GM23338 (cell line): ENCODE measurements around the gene LYZL6. TPM values are rescaled to one million over a fixed set of nuclear protein-coding genes. Genes with fewer than 3 reads are reported as not detected.

Experiments used
- ATAC-seq: fragments of 200-7000 bp; cut with Tn5 transposase; 3 replicates; pipeline ENCODE4 v1.9.1; 2020
- DNase-seq: peaks from one replicate; pipeline ENCODE4 v3.0.0-alpha.2; 2015; ENCODE audit warnings: low spot score
- H2AFZ ChIP-seq: fragments of 200-600 bp; sonication (generic); 2 replicates; pipeline ENCODE4 v1.8.0; 2016; ENCODE audit warnings: antibody characterized with exemption, mild to moderate bottlenecking, moderate library complexity
- H3F3A ChIP-seq: fragments of 200-600 bp; sonication (generic); replicated peaks from 2 replicates; pipeline ENCODE4 v1.8.0; 2017; ENCODE audit warnings: antibody characterized with exemption, mixed run types, low read depth
- H3K27ac ChIP-seq: fragments of 200-600 bp; sonication (generic); 2 replicates; pipeline ENCODE4 v1.6.1; 2016; ENCODE audit warnings: low read depth
- H3K27me3 ChIP-seq: fragments of 200-600 bp; sonication (generic); 2 replicates; pipeline ENCODE4 v1.8.0; 2016; ENCODE audit warnings: mild to moderate bottlenecking, mixed run types, moderate library complexity; ENCODE audit not compliant: insufficient read depth
- H3K36me3 ChIP-seq: fragments of 200-600 bp; sonication (generic); 2 replicates; pipeline ENCODE4 v1.8.0; 2016; ENCODE audit warnings: mild to moderate bottlenecking; ENCODE audit not compliant: insufficient read depth
- H3K4me1 ChIP-seq: fragments of 200-600 bp; sonication (generic); 2 replicates; pipeline ENCODE4 v1.8.0; 2016; ENCODE audit warnings: mild to moderate bottlenecking, moderate library complexity; ENCODE audit not compliant: insufficient read depth
- H3K4me2 ChIP-seq: fragments of 200-600 bp; sonication (generic); 2 replicates; pipeline ENCODE4 v1.7.1; 2017; ENCODE audit warnings: mixed run types
- H3K4me3 ChIP-seq: fragments of 200-600 bp; sonication (generic); 2 replicates; pipeline ENCODE4 v1.6.1; 2016; ENCODE audit warnings: mixed run types
- H3K79me2 ChIP-seq: fragments of 200-600 bp; sonication (generic); replicated peaks from 2 replicates; pipeline ENCODE4 v1.8.0; 2017; ENCODE audit warnings: mild to moderate bottlenecking; ENCODE audit not compliant: insufficient read depth
- H3K9me2 ChIP-seq: fragments of 200-600 bp; sonication (generic); 2 replicates; pipeline ENCODE4 v1.8.0; 2017; ENCODE audit not compliant: insufficient read depth
- H4K20me1 ChIP-seq: fragments of 200-600 bp; sonication (generic); replicated peaks from 2 replicates; pipeline ENCODE4 v1.8.0; 2017; ENCODE audit warnings: mild to moderate bottlenecking; ENCODE audit not compliant: insufficient read depth
- H3K27ac Mint-ChIP-seq: 2 replicates; pipeline ENCODE4 v1.8.0; 2020; ENCODE audit warnings: inconsistent platforms, mild to moderate bottlenecking, moderate library complexity, mixed read lengths
- H3K27me3 Mint-ChIP-seq: 3 replicates; pipeline ENCODE4 v1.8.0; 2022; ENCODE audit warnings: low read depth, mild to moderate bottlenecking, moderate library complexity, mixed read lengths, inconsistent platforms; ENCODE audit not compliant: insufficient read depth, poor library complexity
- H3K36me3 Mint-ChIP-seq: 3 replicates; pipeline ENCODE4 v1.8.0; 2021; ENCODE audit warnings: low read depth, mild to moderate bottlenecking, inconsistent platforms, moderate library complexity, mixed read lengths
- H3K4me1 Mint-ChIP-seq: 3 replicates; pipeline ENCODE4 v1.8.0; 2020; ENCODE audit warnings: mild to moderate bottlenecking, inconsistent platforms, mixed read lengths
- H3K4me3 Mint-ChIP-seq: 3 replicates; pipeline ENCODE4 v1.8.0; 2021; ENCODE audit warnings: moderate library complexity, mild to moderate bottlenecking, inconsistent platforms, mixed read lengths
- H3K9me3 Mint-ChIP-seq: 3 replicates; pipeline ENCODE4 v1.8.0; 2020; ENCODE audit warnings: moderate library complexity, mild to moderate bottlenecking, inconsistent platforms, mixed read lengths
- CREB1 ChIP-seq: fragments of 250-450 bp; sonication (Bioruptor Pico); IDR thresholded peaks from 2 replicates; pipeline ENCODE4 v1.5.0; 2020; ENCODE audit warnings: low read depth, mild to moderate bottlenecking, moderate library complexity
- EZH2 ChIP-seq: fragments of 200-600 bp; sonication (generic); IDR thresholded peaks from one replicate; pipeline ENCODE4 v1.8.0; 2017; ENCODE audit warnings: antibody characterized with exemption, mild to moderate bottlenecking, low read depth; ENCODE audit not compliant: unreplicated experiment
- EZH2phosphoT487 ChIP-seq: fragments of 200-600 bp; sonication (generic); IDR thresholded peaks from one replicate; pipeline ENCODE4 v1.8.1; 2018; ENCODE audit warnings: antibody characterized with exemption; ENCODE audit not compliant: unreplicated experiment
- NANOG ChIP-seq: IDR thresholded peaks from 2 replicates; pipeline ENCODE4 v1.6.1; 2016; ENCODE audit warnings: antibody characterized with exemption, borderline replicate concordance
- POLR2AphosphoS5 ChIP-seq: IDR thresholded peaks from 2 replicates; pipeline ENCODE4 v1.6.1; 2016; ENCODE audit warnings: antibody characterized with exemption, low read depth
- ZNF114 ChIP-seq: fragments of 250-450 bp; sonication (Bioruptor Pico); IDR thresholded peaks from 2 replicates; pipeline ENCODE4 v1.5.0; 2020; ENCODE audit warnings: mild to moderate bottlenecking, moderate library complexity
- ZNF331 ChIP-seq: fragments of 250-450 bp; sonication (Bioruptor Pico); IDR thresholded peaks from 2 replicates; pipeline ENCODE4 v1.5.0; 2020; ENCODE audit warnings: low read depth, mild to moderate bottlenecking, moderate library complexity
- polyA plus RNA-seq: library from polyadenylated mRNA; unstranded; fragments of >200 nt; fragmentation: Nextera tagmentation; extraction: Ambion mirVana; gene quantifications from 2 replicates; pipeline ENCODE4 v1.2.1, GENCODE V29; 2016
- total RNA-seq: library from RNA; depleted of rRNA; stranded (reverse); fragments of >200 nt; shearing (Covaris generic); gene quantifications from 2 replicates; pipeline ENCODE4 v1.2.3, GENCODE V29; 2014
- TF ChIP-seq, protein P1 (sequence below), 2 experiments: fragments of 200-600 bp in 1 of 2; sonication (generic) in 1 of 2; conservative IDR thresholded peaks; 2 replicates each; pipeline versions ENCODE4 v1.5.1 to v1.6.1; 2016 to 2017; ENCODE audit warnings: antibody characterized with exemption in 2 of 2, low read depth in 2 of 2, mild to moderate bottlenecking in 2 of 2, moderate library complexity in 1 of 2
- TF ChIP-seq, protein P2 (sequence below): IDR thresholded peaks from one replicate; pipeline ENCODE4 v1.6.1; 2018; ENCODE audit warnings: antibody characterized with exemption; ENCODE audit not compliant: unreplicated experiment
- TF ChIP-seq, protein P3 (sequence below): IDR thresholded peaks from 2 replicates; pipeline ENCODE4 v1.6.1; 2016; ENCODE audit warnings: antibody characterized with exemption

The LYZL6 gene
- total and polyA plus RNA-seq, 2 experiments from 2014 or later, result not detected

GRCh38 chr17:35981908-35982330, 38.4 kb upstream of the LYZL6 start:
- Mint-ChIP-seq H3K36me3 (no peaks in the 10 kb centered on the region), H3K27ac (no peak overlapping the region)
- ATAC-seq, result peak; percentile 78

GRCh38 chr17:35981246-35981645, 37.7 kb upstream of the LYZL6 start, which contains the start of gene CCL16:
Gene CCL16 (minus strand): TSS chr17:35981497. CDS start chr17:35981420, 77 bp downstream.
- Histone ChIP-seq H3K4me2 (no peak within 1 kb of the TSS), H4K20me1 (no peaks in the 10 kb centered on the region), H3K36me3 (no peaks in the 10 kb centered on the region), H3K79me2 (no peaks in the 10 kb centered on the region), H3K4me1 (no peaks in the 10 kb centered on the region), H3K9me2 (peaks cover 7% of the 10 kb centered on the region; the same call in 1 of the 2 replicates), H2AFZ (peak within 1 kb of the TSS; percentile 47; the same call in 1 of the 2 replicates), H3F3A (no peaks in the 10 kb centered on the region), H3K4me3 (no peak within 1 kb of the TSS), H3K27me3 (no peaks in the 10 kb centered on the region), H3K27ac (no peak within 1 kb of the TSS)
- TF ChIP-seq EZH2, result no peak
- Mint-ChIP-seq H3K36me3 (no peaks in the 10 kb centered on the region), H3K27ac (no peak within 1 kb of the TSS), H3K27me3 (peaks cover 6% of the 10 kb centered on the region), H3K9me3 (no peaks in the 10 kb centered on the region), H3K4me1 (no peaks in the 10 kb centered on the region), H3K4me3 (no peak within 1 kb of the TSS)
- ATAC-seq (no peak), DNase-seq (no peak)

More at GRCh38 chr17:35981908-35982330, 38.4 kb upstream of the LYZL6 start:
- H3K4me1 ChIP-seq, result no peaks in the 10 kb centered on the region
- H4K20me1 ChIP-seq, result no peaks in the 10 kb centered on the region
- H2AFZ ChIP-seq, result no peak overlapping the region
- H3K4me2 ChIP-seq, result no peak overlapping the region
- no peaks in the 10 kb centered on the region for H3K36me3 ChIP-seq
- TF ChIP-seq, protein P1, sequence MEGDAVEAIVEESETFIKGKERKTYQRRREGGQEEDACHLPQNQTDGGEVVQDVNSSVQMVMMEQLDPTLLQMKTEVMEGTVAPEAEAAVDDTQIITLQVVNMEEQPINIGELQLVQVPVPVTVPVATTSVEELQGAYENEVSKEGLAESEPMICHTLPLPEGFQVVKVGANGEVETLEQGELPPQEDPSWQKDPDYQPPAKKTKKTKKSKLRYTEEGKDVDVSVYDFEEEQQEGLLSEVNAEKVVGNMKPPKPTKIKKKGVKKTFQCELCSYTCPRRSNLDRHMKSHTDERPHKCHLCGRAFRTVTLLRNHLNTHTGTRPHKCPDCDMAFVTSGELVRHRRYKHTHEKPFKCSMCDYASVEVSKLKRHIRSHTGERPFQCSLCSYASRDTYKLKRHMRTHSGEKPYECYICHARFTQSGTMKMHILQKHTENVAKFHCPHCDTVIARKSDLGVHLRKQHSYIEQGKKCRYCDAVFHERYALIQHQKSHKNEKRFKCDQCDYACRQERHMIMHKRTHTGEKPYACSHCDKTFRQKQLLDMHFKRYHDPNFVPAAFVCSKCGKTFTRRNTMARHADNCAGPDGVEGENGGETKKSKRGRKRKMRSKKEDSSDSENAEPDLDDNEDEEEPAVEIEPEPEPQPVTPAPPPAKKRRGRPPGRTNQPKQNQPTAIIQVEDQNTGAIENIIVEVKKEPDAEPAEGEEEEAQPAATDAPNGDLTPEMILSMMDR (conservative IDR thresholded peaks at IDR 0.05; ENCODE audit: low read depth in 2 of 2), result peak; percentile 48 to 73
- TF ChIP-seq NANOG (no peak), EZH2phosphoT487 (no peak), EZH2 (no peak), ZNF114 (CRISPR knock-in tag) (no peak), POLR2AphosphoS5 (no peak), CREB1 (no peak), ZNF331 (CRISPR knock-in tag) (no peak)
- H3F3A ChIP-seq, result no peaks in the 10 kb centered on the region
- Mint-ChIP-seq H3K4me1 (no peaks in the 10 kb centered on the region), H3K27me3 (peaks cover 6% of the 10 kb centered on the region), H3K4me3 (no peak overlapping the region), H3K9me3 (no peaks in the 10 kb centered on the region)
- H3K27ac ChIP-seq, result no peak overlapping the region
- peak; percentile 54 for DNase-seq
- no peak overlapping the region for H3K4me3 ChIP-seq
- no peaks in the 10 kb centered on the region for H3K79me2 ChIP-seq
- no peaks in the 10 kb centered on the region for H3K27me3 ChIP-seq
- peaks cover 7% of the 10 kb centered on the region; the same call in 1 of the 2 replicates for H3K9me2 ChIP-seq

DNA sequence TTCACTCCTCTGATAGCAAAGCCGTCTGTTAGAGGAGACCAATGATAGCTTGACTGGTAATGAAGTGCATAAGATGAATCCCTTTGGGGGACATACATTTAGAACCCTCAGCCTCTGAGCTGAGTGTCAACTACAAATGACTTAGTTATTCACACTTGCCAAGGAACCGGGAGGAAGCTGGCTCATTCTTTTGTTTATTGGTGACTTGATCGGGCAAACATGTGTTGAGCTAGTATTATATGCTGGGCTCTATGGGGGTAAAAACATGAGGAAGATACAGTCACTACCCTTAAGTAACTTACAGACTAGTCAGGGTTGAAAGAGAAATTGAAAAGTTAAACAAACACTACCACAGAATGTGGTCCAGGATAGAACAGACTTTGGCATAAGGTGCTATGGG, 34.8 kb upstream of the LYZL6 start:
- no peak overlapping the region for H3K4me2 ChIP-seq
- H3K79me2 ChIP-seq, result no peaks in the 10 kb centered on the region
- Mint-ChIP-seq H3K36me3 (no peaks in the 10 kb centered on the region), H3K4me3 (no peak overlapping the region), H3K9me3 (no peaks in the 10 kb centered on the region), H3K4me1 (no peaks in the 10 kb centered on the region; the same call in 2 of the 3 replicates), H3K27me3 (peaks cover 5% of the 10 kb centered on the region), H3K27ac (no peak overlapping the region)
- DNase-seq (no peak), ATAC-seq (no peak)
- peaks cover 7% of the 10 kb centered on the region; the same call in 1 of the 2 replicates for H3K9me2 ChIP-seq
- no peaks in the 10 kb centered on the region for H3K27me3 ChIP-seq
- TF ChIP-seq ZNF114 (CRISPR knock-in tag), result no peak
- TF ChIP-seq, protein P2, sequence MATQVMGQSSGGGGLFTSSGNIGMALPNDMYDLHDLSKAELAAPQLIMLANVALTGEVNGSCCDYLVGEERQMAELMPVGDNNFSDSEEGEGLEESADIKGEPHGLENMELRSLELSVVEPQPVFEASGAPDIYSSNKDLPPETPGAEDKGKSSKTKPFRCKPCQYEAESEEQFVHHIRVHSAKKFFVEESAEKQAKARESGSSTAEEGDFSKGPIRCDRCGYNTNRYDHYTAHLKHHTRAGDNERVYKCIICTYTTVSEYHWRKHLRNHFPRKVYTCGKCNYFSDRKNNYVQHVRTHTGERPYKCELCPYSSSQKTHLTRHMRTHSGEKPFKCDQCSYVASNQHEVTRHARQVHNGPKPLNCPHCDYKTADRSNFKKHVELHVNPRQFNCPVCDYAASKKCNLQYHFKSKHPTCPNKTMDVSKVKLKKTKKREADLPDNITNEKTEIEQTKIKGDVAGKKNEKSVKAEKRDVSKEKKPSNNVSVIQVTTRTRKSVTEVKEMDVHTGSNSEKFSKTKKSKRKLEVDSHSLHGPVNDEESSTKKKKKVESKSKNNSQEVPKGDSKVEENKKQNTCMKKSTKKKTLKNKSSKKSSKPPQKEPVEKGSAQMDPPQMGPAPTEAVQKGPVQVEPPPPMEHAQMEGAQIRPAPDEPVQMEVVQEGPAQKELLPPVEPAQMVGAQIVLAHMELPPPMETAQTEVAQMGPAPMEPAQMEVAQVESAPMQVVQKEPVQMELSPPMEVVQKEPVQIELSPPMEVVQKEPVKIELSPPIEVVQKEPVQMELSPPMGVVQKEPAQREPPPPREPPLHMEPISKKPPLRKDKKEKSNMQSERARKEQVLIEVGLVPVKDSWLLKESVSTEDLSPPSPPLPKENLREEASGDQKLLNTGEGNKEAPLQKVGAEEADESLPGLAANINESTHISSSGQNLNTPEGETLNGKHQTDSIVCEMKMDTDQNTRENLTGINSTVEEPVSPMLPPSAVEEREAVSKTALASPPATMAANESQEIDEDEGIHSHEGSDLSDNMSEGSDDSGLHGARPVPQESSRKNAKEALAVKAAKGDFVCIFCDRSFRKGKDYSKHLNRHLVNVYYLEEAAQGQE, result no peak
- TF ChIP-seq, protein P3, sequence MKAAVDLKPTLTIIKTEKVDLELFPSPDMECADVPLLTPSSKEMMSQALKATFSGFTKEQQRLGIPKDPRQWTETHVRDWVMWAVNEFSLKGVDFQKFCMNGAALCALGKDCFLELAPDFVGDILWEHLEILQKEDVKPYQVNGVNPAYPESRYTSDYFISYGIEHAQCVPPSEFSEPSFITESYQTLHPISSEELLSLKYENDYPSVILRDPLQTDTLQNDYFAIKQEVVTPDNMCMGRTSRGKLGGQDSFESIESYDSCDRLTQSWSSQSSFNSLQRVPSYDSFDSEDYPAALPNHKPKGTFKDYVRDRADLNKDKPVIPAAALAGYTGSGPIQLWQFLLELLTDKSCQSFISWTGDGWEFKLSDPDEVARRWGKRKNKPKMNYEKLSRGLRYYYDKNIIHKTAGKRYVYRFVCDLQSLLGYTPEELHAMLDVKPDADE, result no peak
- H3K4me1 ChIP-seq, result no peaks in the 10 kb centered on the region
- no peaks in the 10 kb centered on the region for H3F3A ChIP-seq
- H2AFZ ChIP-seq, result no peak overlapping the region
- no peak overlapping the region for H3K27ac ChIP-seq
- H3K36me3 ChIP-seq, result no peaks in the 10 kb centered on the region
- no peaks in the 10 kb centered on the region for H4K20me1 ChIP-seq
- no peak overlapping the region for H3K4me3 ChIP-seq
